PC-9 (cell line): ENCODE data around the gene TEX29. TPM values are rescaled to one million over a fixed set of nuclear protein-coding genes. Genes with fewer than 3 reads are reported as not detected.

Experiments used
- BruUV-seq: library from RNA; stranded (reverse); fragments of 400-500 nt; replicated peaks from 2 replicates; lab custom pipeline; 2021; lab: Mats Ljungman, UMichigan
- CTCF ChIA-PET: fragments of 300-600 bp; sonication (Branson Sonifier 250); formaldehyde crosslinking; loops from one replicate; lab custom pipeline; 2022; ENCODE audit warnings: antibody characterized with exemption; lab: Charles Lee
- POLR2A ChIA-PET: fragments of 300-600 bp; sonication (Branson Sonifier 250); formaldehyde crosslinking; loops from one replicate; lab custom pipeline; 2022; ENCODE audit warnings: antibody characterized with exemption; ENCODE audit not compliant: unreplicated experiment; lab: Charles Lee
- DNase-seq, 2 experiments: peaks; one replicate each; pipeline versions ENCODE4 v3.0.0 to v3.0.0-alpha.2; 2015 to 2022; ENCODE audit warnings: mixed read lengths in 1 of 2
- H2AFZ ChIP-seq: fragments of 200-600 bp; sonication (generic); 2 replicates; pipeline ENCODE4 v1.8.1; 2017; ENCODE audit warnings: antibody characterized with exemption
- H3F3A ChIP-seq: fragments of 200-600 bp; sonication (generic); 2 replicates; pipeline ENCODE4 v1.8.1; 2017; ENCODE audit warnings: antibody characterized with exemption, mild to moderate bottlenecking, low read depth; ENCODE audit not compliant: insufficient read depth
- H3K27ac ChIP-seq: fragments of 200-600 bp; sonication (generic); 2 replicates; pipeline ENCODE4 v1.6.1; 2016; ENCODE audit warnings: mixed run types
- H3K27me3 ChIP-seq: fragments of 200-600 bp; sonication (generic); 2 replicates; pipeline ENCODE4 v1.6.1; 2016; ENCODE audit warnings: low read depth, mixed run types; ENCODE audit not compliant: insufficient read depth
- H3K36me3 ChIP-seq: fragments of 200-600 bp; sonication (generic); 2 replicates; pipeline ENCODE4 v1.6.1; 2016; ENCODE audit warnings: low read depth, mixed run types
- H3K4me1 ChIP-seq: fragments of 200-600 bp; sonication (generic); replicated peaks from 2 replicates; pipeline ENCODE4 v1.6.1; 2016; ENCODE audit warnings: mixed run types; ENCODE audit not compliant: insufficient read depth
- H3K4me2 ChIP-seq: fragments of 200-600 bp; sonication (generic); 2 replicates; pipeline ENCODE4 v1.6.1; 2017; ENCODE audit warnings: mixed run types
- H3K4me3 ChIP-seq: fragments of 200-600 bp; sonication (generic); 2 replicates; pipeline ENCODE4 v1.6.1; 2016; ENCODE audit warnings: mixed run types
- H3K79me2 ChIP-seq: fragments of 200-600 bp; sonication (generic); 2 replicates; pipeline ENCODE4 v1.6.1; 2017; ENCODE audit warnings: low read depth, mixed run types
- H3K9me2 ChIP-seq: fragments of 200-600 bp; sonication (generic); 2 replicates; pipeline ENCODE4 v1.8.1; 2017; ENCODE audit warnings: mild to moderate bottlenecking; ENCODE audit not compliant: insufficient read depth
- H3K9me3 ChIP-seq: fragments of 200-600 bp; sonication (generic); 2 replicates; pipeline ENCODE4 v1.8.1; 2016; ENCODE audit warnings: low read depth; ENCODE audit not compliant: insufficient read depth
- H4K20me1 ChIP-seq: fragments of 200-600 bp; sonication (generic); 2 replicates; pipeline ENCODE4 v1.8.1; 2017; ENCODE audit not compliant: insufficient read depth
- CTCF ChIP-seq: fragments of 200-600 bp; sonication (generic); conservative IDR thresholded peaks from 2 replicates; pipeline ENCODE4 v1.6.1; 2017; ENCODE audit warnings: mixed run types, antibody characterized with exemption, mild to moderate bottlenecking, moderate library complexity
- EZH2 ChIP-seq: fragments of 200-600 bp; sonication (generic); IDR thresholded peaks from 2 replicates; pipeline ENCODE4 v1.8.0; 2017; ENCODE audit warnings: antibody characterized with exemption, low read depth
- intact Hi-C: fragments of 100-400 bp; cut with micrococcal nuclease; formaldehyde crosslinking; loops from one replicate; pipeline ENCODE4 v1.10.0; 2022; ENCODE audit not compliant: unreplicated experiment
- total RNA-seq: library from RNA; stranded (reverse); gene quantifications from 2 replicates; pipeline ENCODE4 v1.2.3, GENCODE V29; 2021

TEX29 gene
- total RNA-seq, 1 experiment from 2014 or later = not detected

GRCh38 chr13:111361046-111361872 lies 40.8 kb downstream of the TEX29 start:
- Histone ChIP-seq H3K4me2 (no peak overlapping the region), H3K27ac (no peak overlapping the region), H3K36me3 (no peaks in the 10 kb centered on the region), H3K27me3 (peaks cover 93% of the 10 kb centered on the region), H3K4me3 (no peak overlapping the region), H3F3A (no peaks in the 10 kb centered on the region), H3K9me3 (no peaks in the 10 kb centered on the region), H3K9me2 (no peaks in the 10 kb centered on the region), H3K79me2 (no peaks in the 10 kb centered on the region), H4K20me1 (peaks cover 7% of the 10 kb centered on the region; the same call in 1 of the 2 replicates), H2AFZ (no peak overlapping the region), H3K4me1 (no peaks in the 10 kb centered on the region)
- CTCF ChIA-PET = no interaction called here
- intact Hi-C loops = no loop called here
- TF ChIP-seq CTCF (no peak), EZH2 (no peak)
- no peak for DNase-seq
- BruUV-seq = no TSS peak
- POLR2A ChIA-PET = no interaction called here

- DNase-seq = no peak
- BruUV-seq = no TSS peak
- H3K27ac ChIP-seq = no peak overlapping the region
- H4K20me1 ChIP-seq = peaks cover 7% of the 10 kb centered on the region; the same call in 1 of the 2 replicates
- ChIA-PET CTCF (no interaction called here), POLR2A (no interaction called here)
- H3K4me3 ChIP-seq = no peak overlapping the region
- no peaks in the 10 kb centered on the region for H3K9me3 ChIP-seq
- H3K4me2 ChIP-seq = no peak overlapping the region
- H3F3A ChIP-seq = no peaks in the 10 kb centered on the region
- no peaks in the 10 kb centered on the region for H3K9me2 ChIP-seq
- no peaks in the 10 kb centered on the region for H3K4me1 ChIP-seq
- intact Hi-C loops = no loop called here
- no peaks in the 10 kb centered on the region for H3K79me2 ChIP-seq
- H3K36me3 ChIP-seq = no peaks in the 10 kb centered on the region
- peaks cover 93% of the 10 kb centered on the region for H3K27me3 ChIP-seq
- no peak overlapping the region for H2AFZ ChIP-seq
- TF ChIP-seq EZH2 (no peak), CTCF (no peak)
Measured at GRCh38 chr13:111361873-111362648, 41.6 kb downstream of the TEX29 start.

GRCh38 chr13:111363121-111363520 lies 42.7 kb downstream of the TEX29 start:
- TF ChIP-seq EZH2 = no peak
- no peak for TF ChIP-seq CTCF
- Histone ChIP-seq H4K20me1 (peaks cover 7% of the 10 kb centered on the region), H3K36me3 (no peaks in the 10 kb centered on the region), H3K4me1 (no peaks in the 10 kb centered on the region), H3K9me3 (no peaks in the 10 kb centered on the region), H3K27me3 (peaks cover 92% of the 10 kb centered on the region), H3K9me2 (no peaks in the 10 kb centered on the region), H3F3A (no peaks in the 10 kb centered on the region), H3K79me2 (no peaks in the 10 kb centered on the region), H3K27ac (no peak overlapping the region), H3K4me3 (no peak overlapping the region), H3K4me2 (no peak overlapping the region), H2AFZ (no peak overlapping the region)
- POLR2A ChIA-PET = no interaction called here
- DNase-seq = no peak
- CTCF ChIA-PET = no interaction called here
- intact Hi-C loops = no loop called here
- no TSS peak for BruUV-seq
